Spinal cord (tissue), 10 donors: ENCODE results near the gene HDDC3. TPM values are rescaled to one million over a fixed set of nuclear protein-coding genes. Genes with fewer than 3 reads are reported as not detected.
A peak's percentile ranks its signal among the peaks of the same experiment; 100 is the strongest.
"Not testable (repeated sequence)": the region's sequence is repeated elsewhere in the genome, so short reads cannot be mapped to it uniquely, and the experiment has no call there.

Experiments used
- DNase-seq, 6 donors: peaks; one replicate each; pipeline versions ENCODE4 v3.0.0 to v3.0.0-alpha.2; 2013 to 2015; ENCODE audit warnings: low spot score in 6 of 6, low read depth in 4 of 6
- H3K27ac ChIP-seq: one replicate; pipeline ENCODE4 v1.5.1; 2013; ENCODE audit warnings: low read depth, low read length, control low read depth
- H3K27me3 ChIP-seq: one replicate; pipeline ENCODE4 v1.6.1; 2013; ENCODE audit warnings: low read length; ENCODE audit not compliant: control insufficient read depth, insufficient read depth
- H3K36me3 ChIP-seq: one replicate; pipeline ENCODE4 v1.6.1; 2013; ENCODE audit warnings: low read length; ENCODE audit not compliant: control insufficient read depth, insufficient read depth
- H3K4me1 ChIP-seq: one replicate; pipeline ENCODE4 v1.6.1; 2013; ENCODE audit warnings: low read length; ENCODE audit not compliant: control insufficient read depth, insufficient read depth
- H3K4me3 ChIP-seq: one replicate; pipeline ENCODE4 v1.5.1; 2013; ENCODE audit warnings: low read depth, low read length, control low read depth
- H3K9me3 ChIP-seq: one replicate; pipeline ENCODE4 v1.6.1; 2013; ENCODE audit warnings: low read length; ENCODE audit not compliant: control insufficient read depth, insufficient read depth
- whole genome bisulfite sequencing: methylation state at CpG from one replicate; pipeline ENCODE4 v1.1.5; 2013; ENCODE audit warnings: missing lambda C conversion rate; ENCODE audit not compliant: insufficient coverage; 5-methylcytosine and 5-hydroxymethylcytosine counted together
- polyA plus RNA-seq, 2 donors: library from polyadenylated mRNA; unstranded; fragments of 120-200 nt; gene quantifications; one replicate each; pipeline ENCODE4 v1.2.1, GENCODE V29; 2013; ENCODE audit not compliant: insufficient read length in 2 of 2
- total RNA-seq, 2 donors: library from RNA; depleted of rRNA in 1 of 2; stranded (reverse); fragments of 120-200 nt in 1 of 2; fragments of >200 nt in 1 of 2; gene quantifications; one replicate each; pipeline versions ENCODE4 v1.2.3 to v1.2.4, GENCODE V29; 2013 to 2014
- donor health status: healthy.

Gene HDDC3
- total and polyA plus RNA-seq, 4 donors = 7.6 to 21.7 (median 15.0) TPM

GRCh38 chr15:90911906-90912769 lies 20.2 kb downstream of the HDDC3 start:
- 95% methylated on average over 30 of the region's 30 CpGs for WGBS
- H3K9me3 ChIP-seq = no peaks in the 10 kb centered on the region
- no peak overlapping the region for H3K27ac ChIP-seq
- no peak for DNase-seq
- no peaks in the 10 kb centered on the region for H3K27me3 ChIP-seq
- H3K36me3 ChIP-seq = peaks cover 96% of the 10 kb centered on the region
- H3K4me1 ChIP-seq = peaks cover 4% of the 10 kb centered on the region
- H3K4me3 ChIP-seq = no peak overlapping the region

GRCh38 chr15:90911302-90911623 lies 21.1 kb downstream of the HDDC3 start:
- WGBS = 95% methylated on average over 17 of the region's 19 CpGs

GRCh38 chr15:90910441-90911301 lies 21.7 kb downstream of the HDDC3 start:
- H3K27ac ChIP-seq = no peak overlapping the region
- no peaks in the 10 kb centered on the region for H3K9me3 ChIP-seq
- DNase-seq = no peak
- no peaks in the 10 kb centered on the region for H3K27me3 ChIP-seq
- peaks cover 18% of the 10 kb centered on the region for H3K4me1 ChIP-seq
- WGBS = 96% methylated on average over 16 of the region's 24 CpGs
- peaks cover 96% of the 10 kb centered on the region for H3K36me3 ChIP-seq
- H3K4me3 ChIP-seq = no peak overlapping the region

More at GRCh38 chr15:90911302-90911623, 21.1 kb downstream of the HDDC3 start:
- no peaks in the 10 kb centered on the region for H3K27me3 ChIP-seq
- H3K4me1 ChIP-seq = peaks cover 13% of the 10 kb centered on the region
- peaks cover 96% of the 10 kb centered on the region for H3K36me3 ChIP-seq
- DNase-seq = no peak
- H3K4me3 ChIP-seq = no peak overlapping the region
- H3K9me3 ChIP-seq = no peaks in the 10 kb centered on the region
- no peak overlapping the region for H3K27ac ChIP-seq

GRCh38 chr15:90909976-90910375 lies 22.4 kb downstream of the HDDC3 start:
- Histone ChIP-seq H3K4me3 (no peak overlapping the region), H3K27me3 (no peaks in the 10 kb centered on the region), H3K27ac (no peak overlapping the region), H3K36me3 (peaks cover 96% of the 10 kb centered on the region), H3K4me1 (peaks cover 25% of the 10 kb centered on the region), H3K9me3 (no peaks in the 10 kb centered on the region)
- no peak for DNase-seq
- WGBS = 90% methylated on average over 8 of the region's 8 CpGs

- Histone ChIP-seq H3K36me3 (peaks cover 96% of the 10 kb centered on the region), H3K4me1 (peaks cover 31% of the 10 kb centered on the region)
- not testable (repeated sequence) for H3K9me3 ChIP-seq, H3K27me3 ChIP-seq, H3K27ac ChIP-seq, DNase-seq, H3K4me3 ChIP-seq
- WGBS = 79% methylated on average over 8 of the region's 11 CpGs
Measured at GRCh38 chr15:90909449-90909848, 22.9 kb downstream of the HDDC3 start.

- WGBS = 84% methylated on average over 9 of the region's 9 CpGs
- Histone ChIP-seq H3K27ac (peak overlapping the region; percentile 83), H3K4me1 (peaks cover 43% of the 10 kb centered on the region), H3K36me3 (peaks cover 82% of the 10 kb centered on the region), H3K9me3 (no peaks in the 10 kb centered on the region), H3K4me3 (no peak overlapping the region), H3K27me3 (no peaks in the 10 kb centered on the region)
- DNase-seq = no peak
Measured at GRCh38 chr15:90907838-90908507, 24.4 kb downstream of the HDDC3 start.

- no peak overlapping the region for H3K4me3 ChIP-seq
- peaks cover 74% of the 10 kb centered on the region for H3K36me3 ChIP-seq
- H3K4me1 ChIP-seq = peaks cover 45% of the 10 kb centered on the region
- H3K27me3 ChIP-seq = no peaks in the 10 kb centered on the region
- 84% methylated on average over 11 of the region's 15 CpGs for WGBS
- no peaks in the 10 kb centered on the region for H3K9me3 ChIP-seq
- DNase-seq = no peak
- H3K27ac ChIP-seq = peak overlapping the region; percentile 83
Measured at GRCh38 chr15:90907051-90907660, 25.2 kb downstream of the HDDC3 start.

- WGBS = 95% methylated on average over 11 of the region's 11 CpGs
- Histone ChIP-seq H3K27ac (no peak overlapping the region), H3K27me3 (no peaks in the 10 kb centered on the region), H3K4me3 (no peak overlapping the region), H3K9me3 (no peaks in the 10 kb centered on the region), H3K36me3 (peaks cover 66% of the 10 kb centered on the region), H3K4me1 (peaks cover 51% of the 10 kb centered on the region)
- DNase-seq = no peak
Measured at GRCh38 chr15:90906181-90906849, 26.0 kb downstream of the HDDC3 start.
